PC-3 (cell line): ENCODE measurements around the gene ATP6V1F. TPM values are rescaled to one million over a fixed set of nuclear protein-coding genes. Genes with fewer than 3 reads are reported as not detected.

Source experiments
- total RNA-seq: library from RNA; depleted of rRNA; stranded (reverse); fragments of >200 nt; gene quantifications from 2 replicates; pipeline ENCODE4 v1.2.3, GENCODE V29; 2014; rRNA removed

Gene ATP6V1F
- total RNA-seq, 1 experiment from 2014 or later: 131 TPM

Other genes with a start within 250 kb of the ATP6V1F start
- 0.91 and 3.6 TPM in 2 replicates for gene GARIN1A, start 190.6 kb upstream of the ATP6V1F start, total RNA-seq
- gene CALU, start 123.5 kb upstream of the ATP6V1F start, total RNA-seq: 169 and 205 TPM in 2 replicates
- gene OPN1SW, start 87.1 kb upstream of the ATP6V1F start, total RNA-seq: not detected in 2 replicates
- 9.8 and 10.5 TPM in 2 replicates for gene CCDC136, start 70.9 kb upstream of the ATP6V1F start, total RNA-seq
- gene FLNC, start 32.5 kb upstream of the ATP6V1F start, total RNA-seq: 88.7 and 121 TPM in 2 replicates
- 3.2 and 3.4 TPM in 2 replicates for gene KCP, start 47.9 kb downstream of the ATP6V1F start, total RNA-seq
- gene IRF5, start 75.1 kb downstream of the ATP6V1F start, total RNA-seq: 12.2 and 15.3 TPM in 2 replicates
- gene TNPO3, start 192.3 kb downstream of the ATP6V1F start, total RNA-seq: 55.9 and 57.3 TPM in 2 replicates